Stimulated activated CD8-positive, alpha-beta memory T cell treated with anti-CD3 and anti-CD28 coated beads, Interleukin-2, amount 100 ng/mL, for 48 hours (primary cell): ENCODE data around the gene GNG13.
"Not testable (repeated sequence)": the region's sequence is repeated elsewhere in the genome, so short reads cannot be mapped to it uniquely, and the experiment has no call there.

ENCODE experiments used
- DNase-seq, 2 donors: peaks; one replicate each; pipeline ENCODE4 v3.0.0-alpha.2; 2020; ENCODE audit warnings: low read depth in 2 of 2

GNG13 gene

GRCh38 chr16:831571-832413 is 31.3 kb upstream of the GNG13 start:
- DNase-seq = no peak

DNA sequence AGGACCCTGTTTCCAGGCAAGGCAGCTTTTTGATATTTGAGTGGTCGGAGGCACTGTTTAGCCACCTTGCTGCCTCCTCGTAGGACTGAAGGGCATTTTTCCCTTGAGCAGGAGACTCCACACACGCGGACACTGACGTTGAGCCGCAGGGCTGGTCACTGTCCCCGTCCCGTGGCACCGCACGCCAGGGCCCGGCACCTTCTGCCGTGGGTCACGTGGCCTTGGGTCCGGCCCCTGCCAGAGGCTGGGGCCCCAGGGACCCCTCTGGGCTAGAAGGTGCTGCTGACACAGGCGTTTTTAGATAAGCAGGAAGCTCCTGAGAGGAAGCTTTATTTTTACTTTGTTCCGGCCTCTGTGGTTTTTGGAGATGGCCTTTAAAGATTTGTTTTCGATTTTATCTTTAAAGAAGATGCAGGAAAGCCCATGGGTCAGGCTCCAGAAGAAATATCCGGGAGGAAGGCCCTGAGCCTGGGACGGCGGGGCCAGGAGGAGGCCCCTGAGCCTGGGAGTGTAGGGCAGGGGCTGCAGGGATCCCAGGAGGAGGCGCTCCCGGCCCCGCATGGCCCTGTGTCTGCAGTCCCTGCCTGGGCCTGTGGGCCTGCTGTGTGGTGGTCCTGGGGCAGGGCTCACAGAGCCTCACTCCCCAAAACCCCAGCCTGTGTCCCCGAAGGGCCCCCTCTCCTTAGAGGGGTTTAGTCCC is 30.5 kb upstream of the GNG13 start:
- DNase-seq = no peak

DNA sequence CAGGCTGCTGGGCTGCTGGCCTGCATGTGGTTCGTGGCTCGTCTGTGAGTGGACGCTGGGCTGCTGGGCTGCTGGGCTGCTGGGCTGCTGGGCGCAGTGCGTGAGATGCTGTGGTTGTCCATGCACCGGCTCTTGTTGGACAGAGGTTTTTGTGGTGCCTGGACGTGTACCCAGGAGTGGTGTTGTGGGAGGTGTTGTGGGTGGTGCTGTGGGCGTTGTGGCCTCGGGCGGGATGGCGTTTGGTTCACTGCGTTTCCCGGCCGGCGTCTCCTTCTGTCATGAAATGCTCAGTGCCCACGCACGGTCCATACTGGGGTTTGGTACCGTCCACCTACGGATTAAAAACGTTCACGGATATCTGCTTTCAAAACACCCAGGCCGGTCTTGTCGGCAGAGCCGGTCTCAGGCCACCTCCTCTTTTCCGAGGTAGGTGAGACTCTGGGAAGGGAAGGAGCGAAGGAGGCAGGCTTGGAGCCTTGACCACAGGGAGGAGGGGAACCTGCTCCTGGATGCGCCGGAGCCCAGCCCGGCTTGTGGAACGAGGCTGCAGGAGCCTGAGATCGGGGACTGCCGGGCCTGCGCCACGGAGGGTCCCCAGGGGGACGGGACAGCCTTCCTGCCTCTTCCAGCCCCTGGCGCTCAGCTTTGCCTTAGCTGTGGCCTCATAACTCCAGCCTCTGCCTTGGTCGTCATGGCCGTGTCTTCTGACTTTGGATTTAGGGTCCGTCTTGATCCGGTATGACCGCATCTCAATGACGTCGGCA is 29.8 kb upstream of the GNG13 start:
- DNase-seq = no peak

DNA sequence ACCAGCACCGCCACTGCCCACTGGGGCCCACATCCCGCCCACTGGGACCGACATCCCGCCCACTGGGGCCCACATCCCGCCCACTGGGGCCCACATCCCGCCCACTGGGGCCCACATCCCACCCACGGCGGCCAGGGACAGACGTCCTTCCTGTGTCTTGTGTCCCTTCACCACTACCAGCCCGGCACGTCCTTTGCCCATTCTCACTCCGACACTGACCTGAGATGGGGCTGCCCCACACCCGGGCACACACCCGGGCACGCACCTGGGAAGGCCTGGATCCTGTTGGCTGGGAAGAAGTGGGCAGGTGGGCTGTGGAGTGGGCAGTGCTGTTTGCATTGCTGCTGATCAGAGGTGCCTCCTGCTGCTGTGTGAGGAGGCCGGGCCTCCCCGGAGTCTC is 28.4 kb upstream of the GNG13 start:
- DNase-seq = no peak

- no peak for DNase-seq
Observed at GRCh38 chr16:827513-827912, 27.0 kb upstream of the GNG13 start.

DNA sequence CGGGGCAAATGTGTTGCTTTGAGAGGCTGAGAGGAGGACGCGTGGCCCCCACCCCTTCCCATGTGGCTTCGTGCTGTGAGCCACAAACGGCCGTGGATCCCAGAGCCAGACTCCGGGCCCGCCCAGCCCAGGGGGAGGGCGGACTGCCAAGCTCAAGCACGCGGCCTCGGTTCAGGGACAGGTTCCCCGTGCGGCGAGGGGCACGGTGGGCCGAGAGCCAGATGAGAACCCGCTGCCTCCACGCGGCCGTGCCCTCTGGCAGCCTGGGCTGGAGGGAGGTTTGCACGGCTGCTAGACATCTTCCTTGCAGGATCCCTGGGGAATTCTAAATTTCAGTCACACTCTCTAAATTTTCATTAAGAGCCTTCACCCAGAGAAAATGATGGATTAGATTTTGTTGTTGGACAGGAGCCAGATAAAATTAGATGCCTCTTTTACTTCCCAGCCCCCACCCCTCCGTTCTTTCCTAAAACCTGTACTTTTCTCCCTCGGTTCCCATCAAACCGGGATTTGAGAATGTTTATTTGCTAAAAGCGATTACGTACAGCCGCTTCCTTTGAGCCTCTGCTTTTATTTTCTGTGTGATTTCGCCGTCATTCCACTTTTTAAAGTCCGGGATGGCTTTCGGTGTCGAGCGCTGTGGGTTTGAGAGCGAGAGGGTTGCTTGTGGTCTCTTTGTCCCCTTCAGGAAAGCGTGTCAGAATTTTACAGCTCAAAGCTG is 25.0 kb upstream of the GNG13 start:
- no peak for DNase-seq

- no peak for DNase-seq
Observed at GRCh38 chr16:824601-825000, 24.1 kb upstream of the GNG13 start.

DNA sequence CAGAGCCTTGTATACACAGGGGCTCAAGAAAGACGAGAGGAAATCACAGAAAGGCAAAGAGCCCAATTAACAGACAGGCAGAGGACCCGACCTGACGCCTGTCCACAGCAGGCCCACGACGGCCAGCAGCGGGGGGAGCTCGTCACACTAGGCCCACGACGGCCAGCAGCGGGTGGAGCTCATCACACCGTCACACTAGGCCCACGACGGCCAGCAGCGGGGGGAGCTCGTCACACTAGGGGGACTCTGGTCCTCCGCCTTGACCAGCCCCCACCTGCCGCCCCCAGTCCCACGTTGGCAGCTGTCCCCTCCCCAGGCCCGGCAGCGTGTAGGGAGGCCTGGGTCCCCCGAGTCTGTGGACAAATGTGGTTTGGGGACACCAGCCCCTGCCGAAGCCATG is 23.7 kb upstream of the GNG13 start:
- no peak for DNase-seq

DNA sequence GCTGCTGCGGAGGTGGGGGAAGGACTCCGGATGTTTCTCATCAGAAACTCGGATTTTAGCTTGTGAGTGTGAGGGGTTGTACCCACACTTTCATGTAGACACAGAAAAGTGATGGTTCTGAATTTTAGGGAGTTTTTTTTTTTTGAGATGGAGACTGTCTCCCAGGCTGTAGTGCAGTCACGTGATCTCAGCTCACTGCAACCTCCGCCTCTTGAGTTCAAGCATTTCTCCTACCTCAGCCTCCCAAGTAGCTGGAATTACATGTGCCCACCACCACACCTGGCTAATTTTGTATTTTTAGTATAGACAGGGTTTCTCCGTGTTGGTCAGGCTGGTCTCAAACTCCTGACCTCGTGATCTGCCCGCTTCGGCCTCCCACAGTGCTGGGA is 22.4 kb upstream of the GNG13 start:
- no peak for DNase-seq

DNA sequence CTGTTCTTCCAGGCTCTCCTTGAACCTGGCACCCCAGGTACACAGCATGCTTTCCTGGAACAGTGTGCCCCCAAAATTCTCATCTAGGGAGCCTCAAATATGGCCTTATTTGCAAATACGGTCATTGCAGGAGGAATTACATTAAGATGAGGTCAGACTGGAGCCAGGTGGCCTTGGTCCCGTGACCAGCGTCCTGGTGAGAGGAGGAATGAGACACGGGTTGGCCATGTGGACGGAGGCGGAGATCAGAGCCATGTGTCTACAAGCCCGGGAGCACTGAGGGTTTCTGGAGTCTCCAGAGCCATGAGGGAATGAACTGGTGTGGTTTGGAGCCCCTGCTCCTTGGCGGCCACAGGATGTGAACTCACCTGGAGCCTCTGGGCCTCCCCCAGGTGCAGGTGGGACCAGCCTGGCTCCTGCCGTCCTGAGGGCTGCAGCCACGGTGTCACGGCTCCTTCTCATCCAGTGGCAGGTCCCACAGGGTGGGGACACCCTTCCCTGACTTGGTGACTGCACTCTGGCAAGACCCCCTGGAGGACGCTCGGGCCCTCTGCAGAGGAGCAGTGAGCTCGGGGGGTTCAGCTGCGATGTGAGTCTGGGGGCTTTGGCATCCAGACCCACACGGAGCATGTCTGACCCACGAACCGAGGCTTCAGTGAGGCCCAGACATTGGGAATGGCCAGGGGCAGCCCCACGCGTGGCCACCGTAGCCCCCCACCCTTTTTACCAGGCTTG is 21.8 kb upstream of the GNG13 start:
- no peak for DNase-seq

DNA sequence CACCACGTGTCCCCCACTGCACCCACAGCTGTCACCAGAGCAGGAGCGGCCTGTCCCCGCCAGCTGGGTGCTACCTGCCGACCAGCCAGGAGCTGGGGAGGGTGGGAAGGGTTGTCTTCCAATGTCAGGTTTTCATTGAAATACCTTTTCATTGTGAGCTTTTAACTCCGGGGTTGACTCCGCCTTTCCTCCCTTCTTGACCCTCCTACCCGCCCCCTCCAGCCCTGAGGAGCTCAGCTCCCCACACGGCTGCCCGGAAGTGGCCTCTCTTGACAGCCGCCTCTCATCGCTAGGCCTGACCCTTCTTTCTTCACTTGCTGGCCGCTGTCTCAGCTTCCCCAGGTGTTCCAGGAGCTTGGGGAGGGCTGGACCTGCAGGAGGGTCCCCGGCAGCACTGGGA is 21.2 kb upstream of the GNG13 start:
- no peak for DNase-seq

GRCh38 chr16:820748-821147 is 20.2 kb upstream of the GNG13 start:
- no peak for DNase-seq

DNA sequence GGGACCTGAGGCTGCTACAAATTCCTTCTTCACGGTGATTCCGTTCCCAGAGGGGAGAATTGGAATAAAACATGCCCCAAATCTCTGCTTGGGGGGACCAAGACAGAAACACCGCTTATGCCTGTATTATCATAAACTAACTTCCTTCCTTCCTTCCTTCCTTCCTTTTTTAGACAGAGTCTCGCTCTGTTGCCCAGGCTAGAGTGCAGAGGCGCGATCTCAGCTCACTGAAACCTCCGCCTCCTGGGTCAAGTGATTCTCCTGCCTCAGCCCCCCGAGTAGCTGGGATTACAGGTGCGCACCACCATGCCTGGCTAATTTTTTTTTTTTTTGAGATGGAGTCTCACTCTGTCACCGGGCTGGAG is 19.5 kb upstream of the GNG13 start:
- not testable (repeated sequence) for DNase-seq

DNA sequence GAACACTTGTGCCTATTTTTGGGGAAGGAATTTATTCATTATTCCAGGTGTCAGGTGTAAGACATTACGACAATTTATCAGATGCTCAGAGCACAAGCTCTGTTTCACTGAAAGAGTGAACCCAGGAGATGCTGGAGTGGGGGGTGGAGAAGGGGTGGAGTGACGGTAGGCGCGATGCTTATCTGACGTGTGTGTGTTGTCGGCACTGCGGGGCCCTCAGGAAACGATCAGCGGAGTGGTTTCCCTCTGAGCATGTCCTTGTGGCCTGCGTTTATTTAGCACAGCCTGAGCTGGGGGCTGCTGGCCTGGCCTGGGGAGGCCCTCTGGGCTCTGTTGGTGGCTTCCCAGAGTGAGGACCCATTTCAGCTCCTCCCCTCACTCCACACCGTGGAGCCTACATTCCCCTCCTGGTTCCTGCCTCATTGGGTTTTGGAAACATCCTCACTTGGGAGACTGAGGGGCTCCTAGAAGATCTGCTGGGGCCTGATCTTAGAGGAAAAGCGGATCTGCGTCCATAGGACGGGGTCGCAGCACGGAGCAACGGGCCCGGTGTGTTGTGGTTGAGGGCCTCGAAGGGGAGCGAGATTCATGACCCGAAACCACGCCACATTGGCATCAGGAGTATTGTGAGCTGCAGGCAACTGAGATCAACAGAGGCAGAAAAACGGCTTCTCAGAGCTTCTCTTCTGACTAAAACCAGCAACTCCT is 19.0 kb upstream of the GNG13 start:
- DNase-seq = no peak

- DNase-seq = no peak
Observed at GRCh38 chr16:818592-818991, 18.1 kb upstream of the GNG13 start.

- DNase-seq = no peak
Observed at GRCh38 chr16:818132-818531, 17.6 kb upstream of the GNG13 start.

DNA sequence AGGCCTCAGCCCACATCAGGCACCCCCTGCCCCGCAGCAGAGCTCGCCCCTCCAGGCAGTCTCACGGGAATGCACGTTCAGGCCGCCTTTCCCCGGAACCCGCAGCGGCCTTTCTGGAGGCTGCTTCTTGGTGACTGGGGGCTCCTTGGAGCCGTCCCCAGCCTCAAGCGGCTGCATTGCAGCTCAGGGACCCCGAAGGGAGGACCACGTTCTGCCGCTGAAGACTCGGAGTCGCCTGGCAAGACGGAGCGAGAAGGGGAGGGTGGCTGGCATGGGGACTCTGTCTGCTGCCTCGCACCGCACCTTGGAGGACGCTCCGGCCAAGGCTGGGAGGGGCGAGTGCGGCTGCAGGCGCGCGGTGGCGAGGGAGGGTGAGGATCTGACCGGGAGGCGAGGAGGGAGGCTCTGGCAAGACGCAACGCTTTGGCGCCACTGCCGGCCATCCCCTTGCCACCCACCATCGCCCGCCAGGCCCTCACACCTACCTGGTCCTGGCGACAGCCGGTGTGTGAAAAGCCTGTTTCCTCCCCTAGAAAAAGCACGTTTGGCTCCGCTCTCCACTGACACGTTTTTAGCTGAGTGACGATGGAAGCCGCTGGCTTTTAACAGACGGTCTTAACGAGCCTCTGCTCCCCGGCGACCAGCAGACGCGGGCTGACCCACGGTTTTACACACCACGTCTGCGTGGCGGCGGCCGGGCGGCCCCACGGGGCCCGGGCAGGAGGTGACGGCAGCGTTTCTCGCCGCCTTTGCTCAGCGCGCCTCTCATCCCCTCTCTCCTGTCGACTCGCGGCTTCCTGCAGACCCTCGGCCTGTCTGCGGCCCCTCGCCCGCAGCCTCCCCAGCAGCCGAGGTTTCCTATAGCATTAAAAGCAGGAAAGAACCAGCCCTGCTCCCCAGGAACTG is 16.7 kb upstream of the GNG13 start:
- no peak for DNase-seq

- DNase-seq = no peak
Observed at GRCh38 chr16:815861-816260, 15.3 kb upstream of the GNG13 start.

DNA sequence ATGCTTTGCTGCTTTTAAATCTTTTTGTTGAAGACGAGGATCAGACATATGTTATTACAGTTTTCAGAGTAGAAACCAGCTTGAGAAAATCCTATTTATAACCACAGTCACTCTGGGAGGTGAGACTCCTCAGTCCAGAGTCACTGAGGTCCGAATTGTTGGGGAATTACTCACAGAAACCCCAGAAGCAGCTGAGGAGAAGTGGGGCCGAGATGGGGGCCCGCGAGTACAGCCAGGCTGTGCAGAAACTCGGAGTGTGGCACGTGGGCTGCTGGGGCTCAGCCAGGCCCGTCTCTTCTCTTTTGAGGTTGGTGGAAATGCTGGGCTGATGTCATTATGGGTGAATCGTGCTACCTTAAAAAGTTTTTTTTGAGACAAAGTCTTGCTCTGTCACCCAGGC is 14.4 kb upstream of the GNG13 start:
- DNase-seq = no peak
